GM18511 (cell line): Measurements from ENCODE around the gene CCDC12.

ENCODE experiments used
- ATAC-seq: cut with Tn5 transposase; IDR thresholded peaks from one replicate; pipeline ENCODE4 v1.9.1; 2021; ENCODE audit warnings: mild to moderate bottlenecking, moderate library complexity; ENCODE audit not compliant: unreplicated experiment

Gene CCDC12

GRCh38 chr3:47008234-47008796, 31.8 kb upstream of the CCDC12 start:
- no peak for ATAC-seq

GRCh38 chr3:47007482-47008233, 31.1 kb upstream of the CCDC12 start:
- no peak for ATAC-seq

GRCh38 chr3:47007001-47007400, 30.5 kb upstream of the CCDC12 start:
- ATAC-seq = no peak

GRCh38 chr3:47006145-47006651, 29.7 kb upstream of the CCDC12 start:
- ATAC-seq = no peak

- ATAC-seq = no peak
Measured at GRCh38 chr3:47005212-47006144, 28.9 kb upstream of the CCDC12 start.

- no peak for ATAC-seq
Measured at GRCh38 chr3:47004369-47005211, 28.0 kb upstream of the CCDC12 start.

GRCh38 chr3:47003461-47004368, 27.2 kb upstream of the CCDC12 start:
- no peak for ATAC-seq

GRCh38 chr3:47003056-47003410, 26.5 kb upstream of the CCDC12 start:
- ATAC-seq = no peak

GRCh38 chr3:47002171-47003055, 25.9 kb upstream of the CCDC12 start:
- no peak for ATAC-seq

GRCh38 chr3:47001731-47002170, 25.2 kb upstream of the CCDC12 start:
- no peak for ATAC-seq

- no peak for ATAC-seq
Measured at GRCh38 chr3:47000922-47001730, 24.6 kb upstream of the CCDC12 start.

- no peak for ATAC-seq
Measured at GRCh38 chr3:47000198-47000815, 23.8 kb upstream of the CCDC12 start.

- no peak for ATAC-seq
Measured at GRCh38 chr3:46999516-47000197, 23.1 kb upstream of the CCDC12 start.

- ATAC-seq = no peak
Measured at GRCh38 chr3:46998852-46999515, 22.4 kb upstream of the CCDC12 start.

- no peak for ATAC-seq
Measured at GRCh38 chr3:46998121-46998851, 21.7 kb upstream of the CCDC12 start.
